ENCODE measurements around the gene LPCAT1. TPM values are rescaled to one million over a fixed set of nuclear protein-coding genes. Genes with fewer than 3 reads are reported as not detected.

LPCAT1 gene
- total RNA-seq, 4 donors from 2014 or later: 23.4 to 45.3 (median 26.8) TPM

DNA sequence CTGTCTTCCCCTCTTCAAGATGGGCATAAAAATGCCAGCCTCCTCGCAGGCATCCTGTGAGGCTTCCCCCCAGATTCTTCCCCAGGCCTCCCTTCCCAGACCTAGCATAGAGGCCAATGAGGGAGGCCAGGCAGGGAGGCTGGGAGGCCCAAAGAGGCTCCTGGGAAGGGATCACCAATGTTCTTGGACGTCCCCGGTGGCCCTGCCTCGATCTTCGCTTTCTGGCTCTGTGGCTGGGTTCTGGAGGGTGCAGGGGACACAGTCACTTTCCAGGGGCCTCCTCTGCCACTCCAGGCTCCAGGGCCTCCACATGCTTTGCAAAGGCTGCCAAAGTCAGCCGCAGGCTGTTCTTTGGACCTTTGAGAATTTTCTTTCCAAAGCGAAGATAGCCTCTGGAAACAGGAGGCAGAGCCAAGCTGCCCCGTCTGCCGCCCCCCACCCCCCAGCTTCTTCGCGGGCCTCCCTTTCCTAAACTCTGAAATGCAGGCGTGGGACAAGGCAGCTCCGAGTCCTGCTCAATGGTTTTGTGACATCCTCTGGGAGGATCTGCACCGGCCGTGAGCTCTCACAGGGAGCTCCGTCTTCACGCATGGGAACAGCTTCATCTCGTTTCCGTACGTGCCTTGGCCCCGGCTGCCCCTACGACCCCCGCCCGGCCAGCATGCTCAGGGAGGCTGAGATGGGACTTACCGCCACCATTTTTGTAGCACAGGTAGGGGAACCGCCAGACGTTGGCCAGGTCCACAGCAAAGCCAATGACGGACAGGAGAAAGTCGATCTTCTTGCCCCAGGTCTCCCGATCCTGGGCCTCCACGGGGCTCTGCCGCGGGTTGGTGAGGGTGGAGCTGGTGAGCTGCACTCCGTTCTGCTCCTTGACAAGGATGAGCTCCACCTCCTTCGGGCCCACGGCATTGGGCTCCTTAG is 81.3 kb downstream of the LPCAT1 start:
- H3K4me3 ChIP-seq: no peak overlapping the region

GRCh38 chr5:1441166-1441865 is 82.4 kb downstream of the LPCAT1 start:
- Histone ChIP-seq H3K9me3 (peaks cover 0 to 17% (median 0%) of the 10 kb centered on the region in 4 donors), H3K36me3 (no peaks in the 10 kb centered on the region), H3K4me1 (peaks cover 0 to 22% (median 8%) of the 10 kb centered on the region in 4 donors), H3K4me3 (no peak overlapping the region), H3K27me3 (peaks cover 0 to 52% of the 10 kb centered on the region in 2 donors), H3K27ac (no peak overlapping the region)
- TF ChIP-seq CTCF (IDR thresholded peaks at IDR 0.05) (no peak), POLR2A (IDR thresholded peaks at IDR 0.05) (no peak), EP300 (IDR thresholded peaks at IDR 0.05) (no peak)
- WGBS, 2 donors: 87 to 91% methylated on average over 24 of the region's 24 CpGs
- no peak for DNase-seq (ENCODE audit: low spot score in 2 of 2)

More for the DNA sequence above, 81.3 kb downstream of the LPCAT1 start:
- DNase-seq (ENCODE audit: low spot score in 2 of 2): no peak
- H3K27me3 ChIP-seq: peaks cover 0 to 63% of the 10 kb centered on the region in 2 donors
- no peak overlapping the region for H3K27ac ChIP-seq
- H3K36me3 ChIP-seq: no peaks in the 10 kb centered on the region
- 70 to 73% methylated on average over 30 to 36 of the region's 36 CpGs for WGBS, 2 donors
- no peak for TF ChIP-seq EP300 (IDR thresholded peaks at IDR 0.05)
- peaks cover 0 to 23% (median 8%) of the 10 kb centered on the region in 4 donors for H3K4me1 ChIP-seq
- H3K9me3 ChIP-seq: peaks cover 0 to 17% (median 0%) of the 10 kb centered on the region in 4 donors

GRCh38 chr5:1440098-1440493 is 83.7 kb downstream of the LPCAT1 start:
- H3K9me3 ChIP-seq: peaks cover 0 to 17% (median 0%) of the 10 kb centered on the region in 4 donors
- no peak overlapping the region for H3K27ac ChIP-seq
- peaks cover 0 to 40% of the 10 kb centered on the region in 2 donors for H3K27me3 ChIP-seq
- no peak overlapping the region for H3K4me3 ChIP-seq
- no peak for DNase-seq (ENCODE audit: low spot score in 2 of 2)
- peaks cover 0 to 10% (median 3%) of the 10 kb centered on the region in 4 donors for H3K4me1 ChIP-seq
- 83 to 87% methylated on average over 3 of the region's 3 CpGs for WGBS, 2 donors
- H3K36me3 ChIP-seq: no peaks in the 10 kb centered on the region
- TF ChIP-seq POLR2A (IDR thresholded peaks at IDR 0.05) (no peak), CTCF (IDR thresholded peaks at IDR 0.05) (no peak), EP300 (IDR thresholded peaks at IDR 0.05) (no peak)

GRCh38 chr5:1439388-1440097 is 84.2 kb downstream of the LPCAT1 start:
- TF ChIP-seq EP300 (IDR thresholded peaks at IDR 0.05): no peak
- no peak for TF ChIP-seq POLR2A (IDR thresholded peaks at IDR 0.05)
- no peak for TF ChIP-seq CTCF (IDR thresholded peaks at IDR 0.05)
- DNase-seq (ENCODE audit: low spot score in 2 of 2): no peak
- peaks cover 0 to 4% (median under 1%) of the 10 kb centered on the region in 4 donors for H3K4me1 ChIP-seq
- peaks cover 0 to 17% (median 0%) of the 10 kb centered on the region in 4 donors for H3K9me3 ChIP-seq
- 75 to 82% methylated on average over 15 of the region's 15 CpGs for WGBS, 2 donors
- H3K4me3 ChIP-seq: no peak overlapping the region
- no peaks in the 10 kb centered on the region for H3K36me3 ChIP-seq
- H3K27me3 ChIP-seq: peaks cover 0 to 34% of the 10 kb centered on the region in 2 donors
- H3K27ac ChIP-seq: no peak overlapping the region

- no peak for TF ChIP-seq EP300 (IDR thresholded peaks at IDR 0.05)
- TF ChIP-seq POLR2A (IDR thresholded peaks at IDR 0.05): no peak
- TF ChIP-seq CTCF (IDR thresholded peaks at IDR 0.05): no peak
- no peak for DNase-seq (ENCODE audit: low spot score in 2 of 2)
- no peaks in the 10 kb centered on the region for H3K36me3 ChIP-seq
- H3K27me3 ChIP-seq: peaks cover 0 to 27% of the 10 kb centered on the region in 2 donors
- WGBS, 2 donors: 87 to 91% methylated on average over 21 of the region's 21 CpGs
- H3K4me3 ChIP-seq: no peak overlapping the region
- H3K9me3 ChIP-seq: peaks cover 0 to 21% (median 0%) of the 10 kb centered on the region in 4 donors
- H3K27ac ChIP-seq: no peak overlapping the region
- H3K4me1 ChIP-seq: no peaks in the 10 kb centered on the region
These were observed 84.9 kb downstream of the LPCAT1 start for GRCh38 chr5:1438871-1439270.

Measured in tibial nerve (tissue), 4 donors.